CD4-positive, alpha-beta memory T cell (primary cell): ENCODE data around the gene JDP2. TPM values are rescaled to one million over a fixed set of nuclear protein-coding genes. Genes with fewer than 3 reads are reported as not detected.

ENCODE experiments used
- CTCF ChIA-PET: fragments of 350-600 bp; sonication (Branson Sonifier 250); formaldehyde crosslinking; loops from one replicate; lab custom pipeline; 2021; ENCODE audit warnings: inconsistent platforms; ENCODE audit not compliant: partially characterized antibody; lab: Charles Lee
- POLR2A ChIA-PET: fragments of 350-600 bp; sonication (Branson Sonifier 250); formaldehyde crosslinking; loops from one replicate; lab custom pipeline; 2021; ENCODE audit not compliant: partially characterized antibody; lab: Charles Lee
- DNase-seq, 5 donors: peaks; one replicate each; pipeline versions ENCODE4 v3.0.0 to v3.0.0-alpha.2; 2020 to 2022; ENCODE audit warnings: mixed read lengths in 1 of 5
- H3K27ac ChIP-seq: one replicate; pipeline ENCODE4 v1.7.0; 2013; ENCODE audit warnings: low read depth, low read length
- H3K27me3 ChIP-seq: 2 replicates; pipeline ENCODE4 v1.7.0; 2013; ENCODE audit warnings: mild to moderate bottlenecking, low read length, moderate library complexity; ENCODE audit not compliant: insufficient read depth
- H3K36me3 ChIP-seq: 2 replicates; pipeline ENCODE4 v1.7.0; 2013; ENCODE audit warnings: mild to moderate bottlenecking, low read length, moderate library complexity; ENCODE audit not compliant: insufficient read depth
- H3K4me1 ChIP-seq: 2 replicates; pipeline ENCODE4 v1.7.0; 2013; ENCODE audit warnings: mild to moderate bottlenecking, low read length, moderate library complexity; ENCODE audit not compliant: insufficient read depth
- H3K4me3 ChIP-seq, 2 donors: one replicate each; pipeline ENCODE4 v1.7.0; 2013; ENCODE audit warnings: low read length in 2 of 2, mild to moderate bottlenecking in 1 of 2
- H3K9me3 ChIP-seq, 2 donors: one replicate each; pipeline ENCODE4 v1.7.0; 2013; ENCODE audit warnings: low read length in 2 of 2, control low read depth in 1 of 2; ENCODE audit not compliant: control insufficient read depth in 1 of 2
- H3K27ac Mint-ChIP-seq, 7 donors: one replicate each; pipeline ENCODE4 v1.8.0; 2020 to 2021; ENCODE audit warnings: mixed read lengths in 7 of 7, mild to moderate bottlenecking in 6 of 7, inconsistent platforms in 3 of 7, moderate library complexity in 3 of 7
- H3K27me3 Mint-ChIP-seq, 2 donors: one replicate each; pipeline ENCODE4 v1.8.0; 2020 to 2021; ENCODE audit warnings: mixed read lengths in 2 of 2
- H3K36me3 Mint-ChIP-seq, 2 donors: one replicate each; pipeline ENCODE4 v1.8.0; 2020 to 2021; ENCODE audit warnings: mixed read lengths in 2 of 2, inconsistent platforms in 1 of 2, mild to moderate bottlenecking in 1 of 2
- H3K4me1 Mint-ChIP-seq, 4 donors: one replicate each; pipeline ENCODE4 v1.8.0; 2020 to 2021; ENCODE audit warnings: mixed read lengths in 4 of 4, mild to moderate bottlenecking in 1 of 4
- H3K4me3 Mint-ChIP-seq, 8 donors: one replicate each; pipeline ENCODE4 v1.8.0; 2020 to 2021; ENCODE audit warnings: mixed read lengths in 8 of 8, mild to moderate bottlenecking in 7 of 8, moderate library complexity in 6 of 8, inconsistent platforms in 3 of 8
- H3K9me3 Mint-ChIP-seq, 8 donors: one replicate each; pipeline ENCODE4 v1.8.0; 2020 to 2021; ENCODE audit warnings: mixed read lengths in 8 of 8, mild to moderate bottlenecking in 5 of 8, inconsistent platforms in 3 of 8, moderate library complexity in 1 of 8
- intact Hi-C: fragments of 100-400 bp; cut with micrococcal nuclease; formaldehyde crosslinking; loops from one replicate; pipeline ENCODE4 v1.15.1; 2023
- polyA plus RNA-seq, 2 donors: library from polyadenylated mRNA; unstranded; fragments of 300-500 nt; fragmentation: Illumina TruSeq; gene quantifications; one replicate each; pipeline ENCODE4 v1.2.3, GENCODE V29; 2021
- total RNA-seq, 2 experiments: library from RNA; stranded (reverse); gene quantifications; one replicate each; pipeline ENCODE4 v1.2.3, GENCODE V29; 2021

JDP2 gene
- total and polyA plus RNA-seq, 4 experiments from 2014 or later: 0.20 to 0.79 (median 0.78) TPM; not detected in 1

- intact Hi-C loops: no loop called here
- ChIA-PET CTCF (no interaction called here), POLR2A (no interaction called here)
- Mint-ChIP-seq H3K27ac (no peak overlapping the region), H3K36me3 (no peaks in the 10 kb centered on the region), H3K4me3 (no peak overlapping the region), H3K4me1 (peaks cover 2 to 11% (median 6%) of the 10 kb centered on the region in 4 donors), H3K27me3 (peaks cover 2 to 7% of the 10 kb centered on the region in 2 donors), H3K9me3 (no peaks in the 10 kb centered on the region)
- Histone ChIP-seq H3K27me3 (no peaks in the 10 kb centered on the region), H3K27ac (no peak overlapping the region), H3K4me1 (no peaks in the 10 kb centered on the region), H3K9me3 (no peaks in the 10 kb centered on the region), H3K4me3 (no peak overlapping the region), H3K36me3 (no peaks in the 10 kb centered on the region)
- no peak for DNase-seq
Measured at GRCh38 chr14:75437201-75438143, 9.7 kb downstream of the JDP2 start.

GRCh38 chr14:75438486-75439080, 10.8 kb downstream of the JDP2 start:
- ChIA-PET POLR2A (no interaction called here), CTCF (interaction anchor here (0.7 kb wide), 1 partner anchor 133 kb away, joined by 3 read pairs; no protein-coding TSS in a partner anchor)
- H3K27me3 ChIP-seq: no peaks in the 10 kb centered on the region
- H3K4me1 ChIP-seq: no peaks in the 10 kb centered on the region
- Mint-ChIP-seq H3K36me3 (no peaks in the 10 kb centered on the region), H3K27me3 (peaks cover 2 to 6% of the 10 kb centered on the region in 2 donors), H3K27ac (peak overlapping the region in 1 of 7 donors; percentile 54), H3K4me1 (peaks cover 2 to 11% (median 6%) of the 10 kb centered on the region in 4 donors), H3K4me3 (no peak overlapping the region), H3K9me3 (no peaks in the 10 kb centered on the region)
- H3K9me3 ChIP-seq: no peaks in the 10 kb centered on the region
- no peak for DNase-seq
- H3K4me3 ChIP-seq: no peak overlapping the region
- intact Hi-C loops: no loop called here
- no peak overlapping the region for H3K27ac ChIP-seq
- H3K36me3 ChIP-seq: no peaks in the 10 kb centered on the region

- Mint-ChIP-seq H3K9me3 (no peaks in the 10 kb centered on the region), H3K27me3 (peaks cover 2 to 6% of the 10 kb centered on the region in 2 donors), H3K4me3 (no peak overlapping the region), H3K4me1 (peaks cover 2 to 11% (median 6%) of the 10 kb centered on the region in 4 donors), H3K36me3 (no peaks in the 10 kb centered on the region), H3K27ac (no peak overlapping the region)
- no peak overlapping the region for H3K4me3 ChIP-seq
- no peak for DNase-seq
- CTCF ChIA-PET: no interaction called here
- POLR2A ChIA-PET: no interaction called here
- H3K27ac ChIP-seq: no peak overlapping the region
- intact Hi-C loops: no loop called here
- no peaks in the 10 kb centered on the region for H3K9me3 ChIP-seq
- no peaks in the 10 kb centered on the region for H3K4me1 ChIP-seq
- H3K36me3 ChIP-seq: no peaks in the 10 kb centered on the region
- no peaks in the 10 kb centered on the region for H3K27me3 ChIP-seq
Measured at GRCh38 chr14:75439989-75440388, 12.2 kb downstream of the JDP2 start.

GRCh38 chr14:75440733-75441477, 13.1 kb downstream of the JDP2 start:
- CTCF ChIA-PET: no interaction called here

GRCh38 chr14:75441728-75442127, 13.9 kb downstream of the JDP2 start:
- no peaks in the 10 kb centered on the region for H3K4me1 ChIP-seq
- no peak overlapping the region for H3K27ac ChIP-seq
- intact Hi-C loops: no loop called here
- H3K4me3 ChIP-seq: no peak overlapping the region
- no peak for DNase-seq
- CTCF ChIA-PET: no interaction called here
- H3K9me3 Mint-ChIP-seq: no peaks in the 10 kb centered on the region
- peak overlapping the region in 1 of 7 donors; percentile 78 for H3K27ac Mint-ChIP-seq
- no peaks in the 10 kb centered on the region for H3K9me3 ChIP-seq
- no peaks in the 10 kb centered on the region for H3K36me3 ChIP-seq
- no peaks in the 10 kb centered on the region for H3K36me3 Mint-ChIP-seq
- POLR2A ChIA-PET: interaction anchor here (0.5 kb wide), 1 partner anchor 501 kb away, joined by 3 read pairs; no protein-coding TSS in a partner anchor
- H3K4me3 Mint-ChIP-seq: no peak overlapping the region
- H3K4me1 Mint-ChIP-seq: no peaks in the 10 kb centered on the region
- peaks cover 2 to 6% of the 10 kb centered on the region in 2 donors for H3K27me3 Mint-ChIP-seq
- H3K27me3 ChIP-seq: no peaks in the 10 kb centered on the region

More at GRCh38 chr14:75440733-75441477, 13.1 kb downstream of the JDP2 start:
- Mint-ChIP-seq H3K36me3 (no peaks in the 10 kb centered on the region), H3K4me3 (no peak overlapping the region), H3K27me3 (peaks cover 2 to 6% of the 10 kb centered on the region in 2 donors), H3K4me1 (peaks cover 0 to 4% (median under 1%) of the 10 kb centered on the region in 4 donors), H3K27ac (no peak overlapping the region), H3K9me3 (no peaks in the 10 kb centered on the region)
- Histone ChIP-seq H3K27me3 (no peaks in the 10 kb centered on the region), H3K27ac (no peak overlapping the region), H3K36me3 (no peaks in the 10 kb centered on the region), H3K4me3 (no peak overlapping the region), H3K4me1 (no peaks in the 10 kb centered on the region), H3K9me3 (no peaks in the 10 kb centered on the region)
- POLR2A ChIA-PET: no interaction called here
- DNase-seq: no peak
- intact Hi-C loops: no loop called here

GRCh38 chr14:75442166-75442565, 14.3 kb downstream of the JDP2 start:
- intact Hi-C loops: no loop called here
- Histone ChIP-seq H3K36me3 (no peaks in the 10 kb centered on the region), H3K27ac (no peak overlapping the region), H3K4me3 (no peak overlapping the region), H3K27me3 (no peaks in the 10 kb centered on the region), H3K4me1 (no peaks in the 10 kb centered on the region), H3K9me3 (no peaks in the 10 kb centered on the region)
- no peaks in the 10 kb centered on the region for H3K36me3 Mint-ChIP-seq
- no peak overlapping the region for H3K27ac Mint-ChIP-seq
- peaks cover 2 to 6% of the 10 kb centered on the region in 2 donors for H3K27me3 Mint-ChIP-seq
- H3K4me3 Mint-ChIP-seq: no peak overlapping the region
- no peaks in the 10 kb centered on the region for H3K4me1 Mint-ChIP-seq
- ChIA-PET CTCF (no interaction called here), POLR2A (interaction anchor here (0.5 kb wide), 1 partner anchor 501 kb away, joined by 3 read pairs; no protein-coding TSS in a partner anchor)
- H3K9me3 Mint-ChIP-seq: no peaks in the 10 kb centered on the region
- DNase-seq: no peak

- ChIA-PET CTCF (no interaction called here), POLR2A (no interaction called here)
- Mint-ChIP-seq H3K9me3 (no peaks in the 10 kb centered on the region), H3K27ac (no peak overlapping the region), H3K36me3 (no peaks in the 10 kb centered on the region), H3K4me1 (no peaks in the 10 kb centered on the region), H3K4me3 (no peak overlapping the region), H3K27me3 (peaks cover 2 to 6% of the 10 kb centered on the region in 2 donors)
- Histone ChIP-seq H3K4me3 (no peak overlapping the region), H3K27ac (no peak overlapping the region), H3K27me3 (no peaks in the 10 kb centered on the region), H3K9me3 (no peaks in the 10 kb centered on the region), H3K36me3 (no peaks in the 10 kb centered on the region), H3K4me1 (no peaks in the 10 kb centered on the region)
- no peak for DNase-seq
- intact Hi-C loops: no loop called here
Measured at GRCh38 chr14:75442642-75443041, 14.8 kb downstream of the JDP2 start.
